Heart left ventricle (tissue), 13 donors: ENCODE measurements around the gene KIF21B.

Experiments used
- CTCF ChIP-seq, 12 donors: fragments of 200-600 bp; sonication (generic) in 4 of 12; IDR thresholded peaks; one replicate each; pipeline versions ENCODE4 v1.5.0 to v1.8.0; 2018 to 2022; ENCODE audit warnings: antibody characterized with exemption in 12 of 12, mild to moderate bottlenecking in 5 of 12
- POLR2A ChIP-seq, 2 donors: fragments of 450-650 bp; IDR thresholded peaks; one replicate each; pipeline ENCODE4 v1.6.1; 2017; ENCODE audit warnings: antibody characterized with exemption in 2 of 2, mild to moderate bottlenecking in 2 of 2, moderate library complexity in 2 of 2
- donor health status: ischemic (EF 13 %, LVEDD 7.1; RV severe dilation, severe dysfunction).
- donor health status: DM: no; HTN: yes; CAD: no.
- donor health status: DM: no; HTN: no; CAD: no.
- donor health status: ischemic (EF 25% LVEDD 6.9; RV normal size, moderate dysfunction).
- donor health status: ischemic (EF 25% LVEDD 5.7; RV mildly dilated, moderate dysfunction).
- donor health status: ischemic (EF 35%, LVEDD 5.7; RV mildly dilated, moderate dysfunction).
- donor health status: nonischemic (EF 11% LVEDD 7.7; RV severe dilation, severe dysfunction).
- donor health status: DM: yes; HTN: yes; CAD: no.
- donor health status: PGD.
- donor health status: ischemic (EF 29% LVEDD 5.4; RV normal size, mild dysfunction).
- donor health status: nonischemic (EF 23%, LVEDD 6.1; RV moderate dilation, normal function).

GRCh38 chr1:200983035-200983561 lies 40.4 kb downstream of the KIF21B start:
- TF ChIP-seq CTCF (IDR thresholded peaks at IDR 0.05), result no peak
- TF ChIP-seq POLR2A (IDR thresholded peaks at IDR 0.05), result no peak
